Midbrain (tissue), 1 donor: Measurements from ENCODE around the gene TRIM66.

Experiments used
- DNase-seq: peaks from one replicate; lab custom pipeline; 2025; lab: John Stamatoyannopoulos, UW

Gene TRIM66

GRCh38 chr11:8608652-8609051, 73.8 kb downstream of the TRIM66 start:
- no peak for DNase-seq

DNA sequence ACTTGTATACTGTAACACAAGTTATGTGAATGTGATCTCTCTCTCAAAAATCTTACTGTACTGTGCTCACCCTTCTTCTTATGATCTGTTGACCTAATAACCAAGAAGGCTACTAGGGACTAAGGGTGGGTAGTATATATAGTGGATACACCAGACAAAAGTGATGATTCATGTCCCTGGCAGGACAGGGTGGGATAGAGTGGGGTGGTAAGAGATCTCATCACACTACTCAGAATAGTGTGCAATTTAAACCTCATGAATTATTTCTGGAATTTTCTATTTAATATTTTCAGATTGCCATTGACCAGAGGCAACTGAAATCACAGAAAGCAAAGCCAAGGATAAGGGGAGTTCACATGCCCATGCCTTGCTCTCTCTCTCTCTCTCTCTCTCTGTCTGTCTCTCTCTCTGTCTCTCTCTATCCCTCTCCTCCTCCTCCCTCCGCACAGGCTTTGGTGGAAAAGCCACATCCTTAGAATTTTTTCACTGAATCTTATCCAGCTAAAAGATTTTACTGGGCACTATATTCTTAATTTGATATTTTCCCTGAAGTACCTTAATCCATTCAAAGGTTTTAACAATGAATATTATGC, 76.4 kb downstream of the TRIM66 start:
- DNase-seq = no peak

DNA sequence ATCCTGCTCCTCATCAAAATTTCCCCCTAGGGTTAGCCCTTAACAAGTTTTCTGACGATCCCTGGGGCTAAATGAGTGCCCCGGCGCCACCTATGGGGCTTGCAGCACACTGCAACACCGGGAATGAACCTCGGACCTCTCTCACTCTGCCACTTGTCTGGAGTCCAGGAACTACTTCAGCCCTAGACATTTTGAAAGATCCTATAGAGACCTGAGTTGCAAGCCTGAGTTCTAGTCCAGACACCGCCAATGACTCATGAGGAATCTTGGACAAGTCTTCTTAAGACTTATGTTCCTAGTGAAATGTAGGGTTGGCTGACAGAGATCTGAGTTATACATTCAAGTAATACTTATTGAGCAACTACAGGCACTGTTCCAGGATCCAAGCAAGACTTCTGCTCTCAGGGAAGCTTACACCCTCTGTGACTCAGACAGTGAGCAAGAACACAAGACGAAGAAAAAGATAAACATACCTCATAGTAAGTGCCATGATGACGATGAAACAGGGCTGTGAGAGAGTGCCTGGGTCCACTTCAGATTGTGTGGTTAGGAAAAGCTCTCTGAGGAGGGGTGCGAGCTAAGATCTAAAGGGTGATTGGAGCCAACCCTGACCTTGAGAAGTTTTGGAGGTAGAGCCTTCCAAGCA, 78.3 kb downstream of the TRIM66 start:
- DNase-seq = no peak

DNA sequence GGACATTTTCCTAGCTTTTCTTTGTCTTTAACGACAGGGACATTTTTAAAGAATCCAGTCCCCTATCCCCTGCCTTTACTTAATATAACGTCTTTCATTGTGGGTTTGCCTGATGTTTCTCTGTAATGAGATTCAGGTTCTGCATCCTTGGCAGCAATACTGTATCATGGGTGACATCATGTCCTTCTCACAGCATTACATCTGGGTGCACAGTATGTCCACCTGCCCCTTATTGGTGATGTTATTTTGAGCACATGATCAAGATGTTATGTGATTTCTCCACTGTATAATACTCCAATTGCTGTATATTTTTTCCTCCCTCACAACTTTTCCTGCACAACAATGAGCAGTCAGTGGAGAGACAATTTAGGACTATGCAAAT, 78.8 kb downstream of the TRIM66 start:
- no peak for DNase-seq

GRCh38 chr11:8601376-8602133, 80.9 kb downstream of the TRIM66 start:
- no peak for DNase-seq

- no peak for DNase-seq
These were observed 84.0 kb downstream of the TRIM66 start for GRCh38 chr11:8598506-8598905.

GRCh38 chr11:8597182-8597581, 85.3 kb downstream of the TRIM66 start:
- no peak for DNase-seq

DNA sequence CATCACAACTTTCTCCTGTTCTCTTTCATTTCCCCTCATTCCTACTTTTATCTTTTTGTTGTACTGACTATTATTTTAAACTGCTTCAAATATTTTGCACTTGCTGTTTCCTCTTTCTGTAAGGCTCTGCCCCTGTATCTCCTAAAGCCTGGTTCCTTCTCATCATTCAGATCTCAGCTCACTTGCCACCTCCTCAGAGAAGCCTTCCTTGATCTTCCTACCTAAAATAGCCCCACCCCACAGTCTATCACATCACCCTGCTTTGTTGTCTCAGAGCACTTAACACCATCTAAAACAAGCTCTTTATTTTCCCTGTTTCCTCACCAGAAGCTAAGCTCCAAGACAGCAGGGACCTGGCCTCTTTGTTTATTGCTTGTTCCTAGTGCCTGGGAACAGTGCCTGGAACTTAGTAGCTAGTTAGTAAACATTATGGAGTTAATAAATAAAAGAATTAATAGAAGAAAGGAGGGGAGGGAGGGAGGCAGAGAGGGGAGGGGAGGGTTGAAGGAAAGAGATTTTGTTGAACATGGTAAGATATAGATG, 85.9 kb downstream of the TRIM66 start:
- no peak for DNase-seq

DNA sequence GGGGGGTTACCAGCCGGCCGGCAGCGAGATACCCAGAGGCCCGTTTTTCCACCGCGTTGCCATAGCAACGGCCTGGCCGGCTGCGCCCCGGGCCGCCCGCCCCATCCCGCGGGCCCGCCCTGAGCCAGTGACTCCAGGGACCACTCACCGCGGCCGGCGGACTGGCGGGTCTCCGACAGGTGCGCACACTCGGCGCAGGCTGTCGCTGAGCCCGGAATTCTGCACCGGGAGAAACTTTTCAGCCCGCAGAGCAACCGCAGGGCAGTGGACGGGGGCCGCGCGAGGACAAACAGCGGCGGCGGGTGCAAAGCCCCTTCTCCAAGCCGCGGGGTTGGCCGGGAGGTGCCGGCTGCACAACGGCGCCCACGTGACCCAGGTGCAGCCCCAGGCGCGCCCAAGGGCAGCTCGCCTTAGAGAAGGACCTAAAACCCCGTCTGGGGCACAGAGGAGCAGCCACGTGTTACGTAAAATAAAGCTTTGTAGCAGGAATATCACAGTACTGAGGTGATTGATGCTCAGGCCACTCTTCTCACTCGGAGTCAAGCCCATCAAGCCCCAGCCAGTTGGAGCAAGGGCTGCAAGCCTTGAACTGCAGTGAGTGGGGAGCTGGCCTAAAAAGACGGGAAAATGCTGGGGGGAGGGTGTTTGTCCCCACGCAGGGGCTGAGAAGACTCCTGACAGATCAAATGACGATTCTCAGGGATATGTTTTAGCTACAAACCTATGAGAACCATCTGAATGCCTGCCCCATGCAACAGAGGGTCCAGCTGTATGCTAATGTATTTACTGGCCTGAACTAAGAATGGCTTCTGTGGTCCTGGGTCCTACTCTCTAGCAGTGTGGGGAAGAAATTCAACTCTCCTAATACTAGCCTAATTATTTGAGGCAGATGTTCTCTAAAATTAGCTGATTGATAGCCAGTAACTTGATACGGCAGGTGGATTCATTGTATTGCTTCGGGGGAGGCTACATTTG, 88.2 kb downstream of the TRIM66 start, which contains the start of gene STK33:
Gene STK33, minus strand, starts transcription at position 294 of the 975 bp plus-strand sequence. CDS start 119,323 bp downstream, outside the sequence.
- peak; percentile 49 for DNase-seq

GRCh38 chr11:8593455-8593854, 89.0 kb downstream of the TRIM66 start:
- DNase-seq = no peak

- DNase-seq = no peak
These were observed 94.5 kb downstream of the TRIM66 start for GRCh38 chr11:8587915-8588314.

GRCh38 chr11:8586805-8587204, 95.7 kb downstream of the TRIM66 start:
- DNase-seq = no peak

DNA sequence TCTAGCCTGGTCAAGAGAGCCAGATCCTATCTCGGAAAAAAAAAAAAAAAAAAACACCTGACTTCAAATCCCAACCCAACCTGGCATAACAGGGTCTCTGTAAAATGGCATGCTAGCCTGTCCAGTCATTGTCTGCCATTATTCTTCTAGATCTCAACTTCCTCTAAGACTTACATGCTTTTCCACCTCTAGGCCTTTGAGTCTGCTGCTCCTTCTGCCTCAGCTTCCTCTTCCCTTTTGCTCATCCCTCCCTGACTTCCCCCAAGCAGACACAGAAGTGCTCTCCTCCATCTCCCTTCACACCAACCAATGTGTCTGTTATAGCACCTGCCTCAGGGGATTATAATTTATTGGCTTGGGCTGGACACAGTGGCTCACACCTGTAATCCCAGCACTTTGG, 96.3 kb downstream of the TRIM66 start:
- no peak for DNase-seq

GRCh38 chr11:8584511-8584910, 98.0 kb downstream of the TRIM66 start:
- DNase-seq = no peak

DNA sequence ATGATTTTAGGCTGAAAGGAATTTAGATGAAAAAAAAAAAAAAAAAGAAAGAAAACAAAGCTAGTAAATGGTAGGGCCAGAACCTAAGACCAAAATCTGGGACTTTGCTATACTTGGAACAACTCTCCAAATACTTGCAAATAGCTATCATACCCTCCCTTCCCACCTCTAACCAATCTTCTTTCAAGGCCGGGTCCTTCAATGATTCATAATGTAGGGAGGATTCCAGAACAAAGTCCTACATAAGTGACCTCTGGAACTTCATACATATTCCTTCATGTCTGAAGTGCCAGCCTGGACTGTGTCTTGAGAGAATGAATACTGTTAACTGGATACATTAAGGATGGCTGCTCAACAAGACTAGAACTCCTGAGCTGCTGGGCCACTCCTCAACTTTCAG, 98.4 kb downstream of the TRIM66 start:
- DNase-seq = no peak

DNA sequence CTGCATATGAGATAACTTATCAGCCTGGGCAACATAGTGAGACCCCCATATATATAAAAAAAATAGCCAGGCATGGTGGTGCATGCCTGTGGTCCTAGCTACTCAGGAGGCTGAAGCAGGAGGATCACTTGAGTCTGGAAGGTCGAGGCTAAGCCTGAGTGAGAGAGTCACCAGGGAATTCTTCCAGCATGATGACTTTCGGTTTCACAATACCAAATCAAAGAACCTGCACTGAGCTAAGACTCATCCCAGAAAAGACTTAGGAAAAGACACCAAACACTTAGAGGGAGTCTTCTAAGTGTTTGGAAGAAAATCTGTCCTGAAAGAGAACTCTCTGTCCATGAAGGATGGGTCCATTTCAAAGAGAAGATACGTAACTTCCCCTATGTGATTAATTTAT, 101.2 kb downstream of the TRIM66 start:
- no peak for DNase-seq

DNA sequence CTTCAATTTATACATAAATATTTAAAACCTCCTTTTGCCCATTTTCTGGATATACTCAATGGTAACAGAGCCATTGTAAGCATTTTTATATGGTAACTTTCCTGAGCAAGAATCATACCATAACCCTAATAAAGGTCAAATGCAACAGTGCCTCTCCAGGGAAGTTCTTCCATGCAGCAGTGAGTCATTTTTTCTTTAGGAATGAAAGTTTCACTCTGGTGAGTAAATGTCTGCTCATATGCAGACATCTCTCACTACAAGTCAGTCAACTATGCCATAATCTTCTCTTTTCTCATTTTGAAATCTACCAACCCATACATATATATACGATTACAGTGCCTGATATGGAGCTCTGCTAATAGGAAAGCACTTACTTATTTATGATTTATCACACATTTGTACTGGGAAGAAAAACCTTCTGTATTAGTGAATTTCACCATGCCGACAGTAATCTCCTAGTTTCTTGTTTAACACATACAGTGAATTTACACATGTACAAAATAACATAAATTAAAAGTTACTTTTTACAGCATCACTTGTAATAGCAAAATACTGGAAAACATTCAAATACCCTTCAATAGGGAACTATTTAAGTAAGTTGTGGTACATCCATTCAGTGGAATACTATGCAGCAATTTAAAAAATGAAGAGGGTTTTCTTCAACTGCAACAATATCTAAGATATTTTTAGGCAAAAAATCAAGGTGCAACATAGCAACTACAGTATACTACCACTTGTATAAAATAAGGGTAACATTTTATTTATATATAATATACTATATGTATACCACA, 104.5 kb downstream of the TRIM66 start:
- DNase-seq = no peak

GRCh38 chr11:8574798-8575197, 107.7 kb downstream of the TRIM66 start:
- no peak for DNase-seq

- no peak for DNase-seq
These were observed 108.7 kb downstream of the TRIM66 start for GRCh38 chr11:8573777-8574176.

DNA sequence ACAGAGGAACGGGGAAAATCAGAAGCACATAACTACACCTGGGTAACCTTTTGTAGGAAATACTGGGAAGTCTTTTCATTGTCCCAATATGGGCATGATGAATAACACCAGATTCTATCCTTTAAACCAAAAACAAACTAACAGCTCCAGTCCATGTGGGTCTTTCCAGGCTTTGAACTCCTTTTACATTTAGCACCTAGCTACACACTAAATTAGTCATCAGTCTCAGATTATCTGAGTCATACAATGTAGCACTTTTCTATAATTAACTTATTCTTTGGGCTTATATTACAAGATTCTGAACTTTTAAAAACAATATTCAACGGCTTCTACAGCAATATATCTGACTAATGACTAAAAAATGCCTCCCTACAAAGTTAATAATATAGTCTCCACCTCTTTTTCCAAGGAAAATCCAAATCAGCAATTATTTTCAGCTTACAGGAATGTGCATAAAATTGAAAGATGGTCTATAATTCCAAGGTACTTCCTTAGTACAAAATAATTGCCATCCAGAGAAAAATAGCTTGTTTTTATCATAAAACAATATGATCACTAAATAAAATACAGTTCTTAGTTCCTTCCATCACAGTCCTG, 114.8 kb downstream of the TRIM66 start:
- DNase-seq = no peak
